Measurements from ENCODE around the gene CILP.
"Not testable (repeated sequence)": the region's sequence is repeated elsewhere in the genome, so short reads cannot be mapped to it uniquely, and the experiment has no call there.

Gene CILP

DNA sequence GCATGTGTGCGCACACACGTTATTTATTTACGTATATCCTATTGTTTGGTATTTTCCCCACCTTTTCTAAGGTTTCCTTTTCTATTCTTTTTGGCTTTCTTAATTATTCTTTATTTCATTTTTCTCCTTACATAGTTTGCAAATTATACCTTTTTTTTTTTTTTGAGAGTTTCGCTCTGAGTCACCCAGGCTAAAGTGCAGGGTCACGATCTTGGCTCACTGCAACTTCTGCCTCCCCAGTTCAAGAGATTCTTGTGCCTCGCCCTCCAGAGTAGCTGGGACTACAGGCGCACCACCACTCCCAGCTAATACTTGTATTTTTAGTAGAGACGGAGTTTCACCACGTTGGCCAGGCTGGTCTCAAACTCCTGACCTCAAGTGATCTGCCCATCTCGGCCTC lies 20.0 kb upstream of the CILP start:
- H3K4me2 ChIP-seq = no peak overlapping the region
- H3K27ac ChIP-seq = no peak overlapping the region
- TF ChIP-seq, protein P1, sequence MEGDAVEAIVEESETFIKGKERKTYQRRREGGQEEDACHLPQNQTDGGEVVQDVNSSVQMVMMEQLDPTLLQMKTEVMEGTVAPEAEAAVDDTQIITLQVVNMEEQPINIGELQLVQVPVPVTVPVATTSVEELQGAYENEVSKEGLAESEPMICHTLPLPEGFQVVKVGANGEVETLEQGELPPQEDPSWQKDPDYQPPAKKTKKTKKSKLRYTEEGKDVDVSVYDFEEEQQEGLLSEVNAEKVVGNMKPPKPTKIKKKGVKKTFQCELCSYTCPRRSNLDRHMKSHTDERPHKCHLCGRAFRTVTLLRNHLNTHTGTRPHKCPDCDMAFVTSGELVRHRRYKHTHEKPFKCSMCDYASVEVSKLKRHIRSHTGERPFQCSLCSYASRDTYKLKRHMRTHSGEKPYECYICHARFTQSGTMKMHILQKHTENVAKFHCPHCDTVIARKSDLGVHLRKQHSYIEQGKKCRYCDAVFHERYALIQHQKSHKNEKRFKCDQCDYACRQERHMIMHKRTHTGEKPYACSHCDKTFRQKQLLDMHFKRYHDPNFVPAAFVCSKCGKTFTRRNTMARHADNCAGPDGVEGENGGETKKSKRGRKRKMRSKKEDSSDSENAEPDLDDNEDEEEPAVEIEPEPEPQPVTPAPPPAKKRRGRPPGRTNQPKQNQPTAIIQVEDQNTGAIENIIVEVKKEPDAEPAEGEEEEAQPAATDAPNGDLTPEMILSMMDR (conservative IDR thresholded peaks at IDR 0.05; ENCODE audit: low read depth, low read length) = no peak
- H3K9ac ChIP-seq = no peak overlapping the region
- H3K4me3 ChIP-seq (IDR thresholded peaks at IDR 0.05; ENCODE audit: insufficient read depth, low read depth, low read length) = no peak overlapping the region
- H3K36me3 ChIP-seq (ENCODE audit: insufficient read depth) = no peaks in the 10 kb centered on the region
- no peaks in the 10 kb centered on the region for H4K20me1 ChIP-seq (ENCODE audit: insufficient read depth)
- no peaks in the 10 kb centered on the region for H3K27me3 ChIP-seq (ENCODE audit: insufficient read depth, low read depth)
- no peaks in the 10 kb centered on the region for H3K4me1 ChIP-seq (ENCODE audit: low read depth, poor library complexity, severe bottlenecking)
- H3K79me2 ChIP-seq (ENCODE audit: insufficient read depth, low read depth) = no peaks in the 10 kb centered on the region
- no peak overlapping the region for H2AFZ ChIP-seq (ENCODE audit: low read depth)

DNA sequence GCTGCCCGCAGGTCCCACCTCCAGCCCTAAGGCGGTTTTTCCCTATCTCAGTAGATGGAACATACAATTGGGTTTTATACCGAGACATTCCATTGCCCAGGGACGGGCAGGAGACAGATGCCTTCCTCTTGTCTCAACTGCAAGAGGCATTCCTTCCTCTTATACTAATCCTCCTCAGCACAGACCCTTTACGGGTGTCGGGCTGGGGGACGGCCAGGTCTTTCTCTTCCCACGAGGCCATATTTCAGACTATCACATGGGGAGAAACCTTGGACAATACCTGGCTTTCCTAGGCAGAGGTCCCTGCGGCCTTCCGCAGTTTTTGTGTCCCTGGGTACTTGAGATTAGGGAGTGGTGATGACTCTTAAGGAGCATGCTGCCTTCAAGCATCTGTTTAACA lies 15.6 kb upstream of the CILP start:
- not testable (repeated sequence) for H4K20me1 ChIP-seq (ENCODE audit: insufficient read depth); H2AFZ ChIP-seq (ENCODE audit: low read depth); H3K27ac ChIP-seq; H3K9ac ChIP-seq; H3K4me1 ChIP-seq (ENCODE audit: low read depth, poor library complexity, severe bottlenecking); H3K4me2 ChIP-seq; H3K4me3 ChIP-seq (IDR thresholded peaks at IDR 0.05; ENCODE audit: insufficient read depth, low read depth, low read length); H3K27me3 ChIP-seq (ENCODE audit: insufficient read depth, low read depth); H3K79me2 ChIP-seq (ENCODE audit: insufficient read depth, low read depth); H3K36me3 ChIP-seq (ENCODE audit: insufficient read depth)

DNA sequence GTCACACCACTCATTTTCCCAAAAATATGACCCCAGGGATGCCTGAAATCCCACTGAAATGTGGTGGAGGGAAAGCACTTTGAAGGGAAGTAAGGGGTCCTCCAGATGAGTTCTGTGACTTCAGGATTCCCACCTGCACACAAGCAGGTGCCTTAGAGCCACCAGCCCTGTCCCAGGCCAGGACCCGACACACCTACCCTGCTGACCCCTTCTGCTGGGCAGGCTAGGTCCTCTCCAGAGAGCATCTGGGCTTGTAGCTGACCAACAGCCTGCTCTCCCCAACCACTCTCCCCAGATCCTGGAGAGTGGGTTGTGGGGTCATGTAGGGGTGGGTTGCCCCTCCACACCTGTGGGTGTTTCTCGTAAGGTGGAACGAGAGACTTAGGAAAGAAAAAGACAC lies 14.9 kb upstream of the CILP start:
- H3K36me3 ChIP-seq (ENCODE audit: insufficient read depth) = no peaks in the 10 kb centered on the region
- H3K27ac ChIP-seq = no peak overlapping the region
- TF ChIP-seq, protein P1 (conservative IDR thresholded peaks at IDR 0.05; ENCODE audit: low read depth, low read length) = no peak
- no peak overlapping the region for H3K9ac ChIP-seq
- H3K27me3 ChIP-seq (ENCODE audit: insufficient read depth, low read depth) = no peaks in the 10 kb centered on the region
- no peaks in the 10 kb centered on the region for H3K79me2 ChIP-seq (ENCODE audit: insufficient read depth, low read depth)
- no peak overlapping the region for H2AFZ ChIP-seq (ENCODE audit: low read depth)
- H3K4me2 ChIP-seq = no peak overlapping the region
- no peaks in the 10 kb centered on the region for H4K20me1 ChIP-seq (ENCODE audit: insufficient read depth)
- H3K4me3 ChIP-seq (IDR thresholded peaks at IDR 0.05; ENCODE audit: insufficient read depth, low read depth, low read length) = no peak overlapping the region
- H3K4me1 ChIP-seq (ENCODE audit: low read depth, poor library complexity, severe bottlenecking) = no peaks in the 10 kb centered on the region

DNA sequence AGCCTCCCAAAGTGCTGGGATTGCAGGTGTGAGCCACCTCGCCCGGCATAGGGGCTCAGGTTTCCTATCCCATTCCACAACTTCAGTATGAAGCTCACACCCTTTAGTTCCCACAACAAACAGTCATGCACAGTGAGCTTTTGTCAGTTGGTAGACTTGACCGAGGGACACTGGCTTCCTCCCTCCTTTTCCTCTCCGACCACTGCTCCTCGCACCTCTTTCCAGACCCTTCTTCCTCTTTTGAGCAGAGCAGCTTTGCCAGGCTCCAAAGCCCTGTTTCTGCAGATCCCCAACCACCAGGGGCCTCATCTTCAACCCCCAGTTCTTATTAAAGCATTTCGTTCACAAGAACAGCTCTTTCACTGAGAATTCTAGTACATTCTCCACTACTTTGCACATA lies 12.7 kb upstream of the CILP start:
- no peak overlapping the region for H3K27ac ChIP-seq
- H3K4me2 ChIP-seq = no peak overlapping the region
- H3K4me3 ChIP-seq (IDR thresholded peaks at IDR 0.05; ENCODE audit: insufficient read depth, low read depth, low read length) = no peak overlapping the region
- TF ChIP-seq, protein P1 (conservative IDR thresholded peaks at IDR 0.05; ENCODE audit: low read depth, low read length) = no peak
- no peaks in the 10 kb centered on the region for H4K20me1 ChIP-seq (ENCODE audit: insufficient read depth)
- H3K4me1 ChIP-seq (ENCODE audit: low read depth, poor library complexity, severe bottlenecking) = peaks cover 8% of the 10 kb centered on the region
- no peak overlapping the region for H2AFZ ChIP-seq (ENCODE audit: low read depth)
- H3K79me2 ChIP-seq (ENCODE audit: insufficient read depth, low read depth) = no peaks in the 10 kb centered on the region
- no peaks in the 10 kb centered on the region for H3K27me3 ChIP-seq (ENCODE audit: insufficient read depth, low read depth)
- H3K36me3 ChIP-seq (ENCODE audit: insufficient read depth) = no peaks in the 10 kb centered on the region
- H3K9ac ChIP-seq = no peak overlapping the region

DNA sequence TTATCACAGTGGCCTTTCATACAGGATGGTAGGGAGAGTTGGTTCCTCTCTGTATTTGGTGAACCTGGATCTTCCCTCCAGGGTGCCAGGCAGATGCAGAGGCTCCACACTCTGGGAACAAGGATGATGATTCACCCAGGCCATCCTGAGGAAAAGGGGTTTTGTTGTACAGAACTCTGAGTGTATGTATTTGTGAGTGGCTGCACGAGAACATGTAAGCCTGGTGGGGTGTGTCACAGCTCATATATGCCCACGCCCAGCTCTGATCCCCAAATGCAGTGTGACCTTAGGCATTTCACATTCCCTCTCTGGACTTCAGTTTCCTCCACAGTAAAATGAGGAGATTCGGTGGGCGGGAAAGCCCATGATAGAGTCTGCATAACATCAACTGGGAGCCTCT lies 11.6 kb upstream of the CILP start:
- Histone ChIP-seq H2AFZ (ENCODE audit: low read depth) (no peak overlapping the region), H3K4me1 (ENCODE audit: low read depth, poor library complexity, severe bottlenecking) (peaks cover 15% of the 10 kb centered on the region), H3K27me3 (ENCODE audit: insufficient read depth, low read depth) (no peaks in the 10 kb centered on the region), H3K27ac (no peak overlapping the region), H3K4me2 (no peak overlapping the region), H3K9ac (no peak overlapping the region), H3K36me3 (ENCODE audit: insufficient read depth) (no peaks in the 10 kb centered on the region), H3K4me3 (IDR thresholded peaks at IDR 0.05; ENCODE audit: insufficient read depth, low read depth, low read length) (no peak overlapping the region), H4K20me1 (ENCODE audit: insufficient read depth) (no peaks in the 10 kb centered on the region), H3K79me2 (ENCODE audit: insufficient read depth, low read depth) (no peaks in the 10 kb centered on the region)
- TF ChIP-seq, protein P1 (conservative IDR thresholded peaks at IDR 0.05; ENCODE audit: low read depth, low read length) = no peak

Measured in KMS-11 (cell line).